Suppressor macrophage treated with lipopolysaccharide for 1 hour (primary cell): ENCODE data around the gene ARHGEF2.

ENCODE experiments used
- DNase-seq, 3 donors: peaks; one replicate each; pipeline ENCODE4 v3.0.0-alpha.2; 2020 to 2022

Gene ARHGEF2

GRCh38 chr1:155978325-155978972, at the start of gene ARHGEF2:
TSS of gene ARHGEF2 (minus strand) at chr1:155978547. CDS start at chr1:155978427, 120 bp downstream.
- peak; percentile 90 to 95 (median 91) for DNase-seq

- DNase-seq, result no peak
Measured at GRCh38 chr1:156026588-156026987, 48.2 kb upstream of the ARHGEF2 start.

GRCh38 chr1:156025876-156026275, 47.5 kb upstream of the ARHGEF2 start:
- peak; percentile 55 to 72 (median 57) for DNase-seq

GRCh38 chr1:156024801-156025200, 46.5 kb upstream of the ARHGEF2 start:
- DNase-seq, result no peak

- no peak for DNase-seq
Measured at GRCh38 chr1:156021954-156022353, 43.6 kb upstream of the ARHGEF2 start.

GRCh38 chr1:156021093-156021428, 42.7 kb upstream of the ARHGEF2 start:
- no peak for DNase-seq

- peak; percentile 92 to 94 (median 93) for DNase-seq
Measured at GRCh38 chr1:156020293-156021092, 42.1 kb upstream of the ARHGEF2 start, which contains the start of gene SSR2. TSS of gene SSR2 (minus strand) at chr1:156020951. CDS start at chr1:156020167, 784 bp downstream.

- no peak for DNase-seq
Measured at GRCh38 chr1:156019946-156020292, 41.6 kb upstream of the ARHGEF2 start.

- no peak for DNase-seq
Measured at GRCh38 chr1:156014829-156015228, 36.5 kb upstream of the ARHGEF2 start.

- DNase-seq, result no peak
Measured at GRCh38 chr1:156012051-156012817, 33.9 kb upstream of the ARHGEF2 start.

- no peak for DNase-seq
Measured at GRCh38 chr1:156009404-156009803, 31.1 kb upstream of the ARHGEF2 start.

GRCh38 chr1:156006666-156007376, 28.5 kb upstream of the ARHGEF2 start:
- no peak for DNase-seq

GRCh38 chr1:156004843-156005584, 26.7 kb upstream of the ARHGEF2 start:
- no peak for DNase-seq

- no peak for DNase-seq
Measured at GRCh38 chr1:156003923-156004188, 25.5 kb upstream of the ARHGEF2 start.

GRCh38 chr1:156002188-156002911, 24.0 kb upstream of the ARHGEF2 start:
- no peak for DNase-seq

GRCh38 chr1:156001662-156002171, 23.4 kb upstream of the ARHGEF2 start:
- DNase-seq, result no peak

- no peak for DNase-seq
Measured at GRCh38 chr1:156001021-156001661, 22.8 kb upstream of the ARHGEF2 start.

- DNase-seq, result no peak
Measured at GRCh38 chr1:155999964-156000363, 21.6 kb upstream of the ARHGEF2 start.

- no peak for DNase-seq
Measured at GRCh38 chr1:155996166-155996565, 17.8 kb upstream of the ARHGEF2 start.

- no peak for DNase-seq
Measured at GRCh38 chr1:155993595-155993994, 15.2 kb upstream of the ARHGEF2 start.
